Kidney (tissue), 14 donors: Measurements from ENCODE around the gene GBP5. TPM values are rescaled to one million over a fixed set of nuclear protein-coding genes. Genes with fewer than 3 reads are reported as not detected.

Experiments
- DNase-seq, 5 donors: peaks; one replicate each; pipeline ENCODE4 v3.0.0-alpha.2; 2013 to 2020
- FAIRE-seq: peaks from 2 replicates; lab custom pipeline; 2012; peaks lifted over from hg19 to GRCh38; lab: Jason Lieb, UNC
- H3K27ac ChIP-seq, 2 donors: one replicate each; pipeline ENCODE4 v1.7.0; 2013; ENCODE audit warnings: low read depth in 2 of 2, low read length in 2 of 2, inconsistent platforms in 1 of 2
- H3K27me3 ChIP-seq: one replicate; pipeline ENCODE4 v1.7.1; 2013; ENCODE audit warnings: low read length, inconsistent platforms; ENCODE audit not compliant: control insufficient read depth, insufficient read depth
- H3K36me3 ChIP-seq, 3 donors: one replicate each; pipeline versions ENCODE4 v1.7.0 to v1.7.1; 2013; ENCODE audit warnings: low read length in 3 of 3, control low read depth in 1 of 3, inconsistent platforms in 1 of 3; ENCODE audit not compliant: insufficient read depth in 3 of 3, control insufficient read depth in 2 of 3
- H3K4me1 ChIP-seq, 3 donors: one replicate each; pipeline versions ENCODE4 v1.7.0 to v1.7.1; 2013; ENCODE audit warnings: low read length in 3 of 3, inconsistent platforms in 1 of 3, low read depth in 1 of 3; ENCODE audit not compliant: control insufficient read depth in 2 of 3, insufficient read depth in 2 of 3
- H3K4me3 ChIP-seq, 3 donors: one replicate each; pipeline versions ENCODE4 v1.7.0 to v1.8.1; 2013; ENCODE audit warnings: low read length in 3 of 3, control low read depth in 1 of 3, inconsistent platforms in 1 of 3
- H3K9ac ChIP-seq, 3 donors: one replicate each; pipeline versions ENCODE4 v1.7.0 to v1.7.1; 2013; ENCODE audit warnings: low read length in 3 of 3, control low read depth in 1 of 3, inconsistent platforms in 1 of 3
- H3K9me3 ChIP-seq, 3 donors: one replicate each; pipeline versions ENCODE4 v1.7.0 to v1.7.1; 2013; ENCODE audit warnings: low read length in 3 of 3, control low read depth in 1 of 3, inconsistent platforms in 1 of 3; ENCODE audit not compliant: control insufficient read depth in 2 of 3, insufficient read depth in 1 of 3
- intact Hi-C: fragments of 100-400 bp; cut with DNase I; formaldehyde crosslinking; loops from one replicate; pipeline ENCODE4 v1.11.1; 2022
- polyA plus RNA-seq: library from polyadenylated mRNA; stranded (reverse); fragments of 350-450 nt; fragmentation: Illumina TruSeq; extraction: RNeasy Lipid Tissue Mini Kit (QIAGEN cat#74804); gene quantifications from one replicate; pipeline ENCODE4 v1.2.3, GENCODE V29; 2014; ENCODE audit warnings: low read depth, low replicate concordance; ENCODE audit not compliant: insufficient read depth
- total RNA-seq: library from RNA; stranded (reverse); fragmentation: NEBNext Ultra II Directional; extraction: Animal tissue kit (Norgen Biotek cat#: 25700); gene quantifications from one replicate; pipeline ENCODE4 v1.2.1, GENCODE V29; 2021
- TF ChIP-seq, protein P1 (sequence below): IDR thresholded peaks from 3 replicates; pipeline ENCODE4 v1.5.1; 2012; ENCODE audit warnings: mild to moderate bottlenecking, moderate library complexity, borderline replicate concordance; ENCODE audit not compliant: insufficient read depth; ENCODE audit errors: extremely low read depth
- donor health status: control.
- donor health status: control.
- donor health status: control.
- donor health status: control.
- donor health status: control.
- donor health status: DM: yes; HTN: yes; CAD: no.
- donor health status: Normal renal cell carcinoma (clear cell type).

Gene GBP5
- total and polyA plus RNA-seq, 2 donors from 2014 or later, result 0.52 to 7.3 TPM

DNA sequence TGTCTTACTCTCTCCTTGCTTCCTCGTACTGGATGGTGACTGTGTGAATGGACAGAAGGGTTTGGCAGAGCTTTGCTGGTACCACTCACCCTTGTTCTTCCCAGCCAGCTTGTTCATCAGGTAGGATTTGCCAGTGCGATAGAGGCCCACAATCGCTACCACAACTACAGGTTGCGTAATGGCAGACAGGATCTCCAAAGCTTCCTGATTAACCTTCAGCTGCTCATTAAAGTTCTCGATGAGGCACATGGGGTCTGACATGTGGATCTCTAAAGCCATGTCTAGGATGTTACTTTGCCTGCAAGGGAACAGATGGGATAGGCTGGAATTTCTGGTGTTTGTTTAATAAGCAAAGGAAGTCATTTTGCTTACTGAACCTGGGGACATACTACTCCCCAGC is 3.4 kb downstream of the GBP5 start:
- H3K27ac ChIP-seq, result no peak overlapping the region
- no peak overlapping the region for H3K4me3 ChIP-seq
- no peak overlapping the region for H3K9ac ChIP-seq
- no peaks in the 10 kb centered on the region for H3K27me3 ChIP-seq
- H3K9me3 ChIP-seq, result no peaks in the 10 kb centered on the region
- no peaks in the 10 kb centered on the region for H3K36me3 ChIP-seq
- intact Hi-C loops, result loop anchor here (10.0 kb wide), 1 partner anchor 64 kb away; no protein-coding TSS in a partner anchor
- H3K4me1 ChIP-seq, result no peaks in the 10 kb centered on the region
- FAIRE-seq (no peak), DNase-seq (no peak)
- TF ChIP-seq, protein P1, sequence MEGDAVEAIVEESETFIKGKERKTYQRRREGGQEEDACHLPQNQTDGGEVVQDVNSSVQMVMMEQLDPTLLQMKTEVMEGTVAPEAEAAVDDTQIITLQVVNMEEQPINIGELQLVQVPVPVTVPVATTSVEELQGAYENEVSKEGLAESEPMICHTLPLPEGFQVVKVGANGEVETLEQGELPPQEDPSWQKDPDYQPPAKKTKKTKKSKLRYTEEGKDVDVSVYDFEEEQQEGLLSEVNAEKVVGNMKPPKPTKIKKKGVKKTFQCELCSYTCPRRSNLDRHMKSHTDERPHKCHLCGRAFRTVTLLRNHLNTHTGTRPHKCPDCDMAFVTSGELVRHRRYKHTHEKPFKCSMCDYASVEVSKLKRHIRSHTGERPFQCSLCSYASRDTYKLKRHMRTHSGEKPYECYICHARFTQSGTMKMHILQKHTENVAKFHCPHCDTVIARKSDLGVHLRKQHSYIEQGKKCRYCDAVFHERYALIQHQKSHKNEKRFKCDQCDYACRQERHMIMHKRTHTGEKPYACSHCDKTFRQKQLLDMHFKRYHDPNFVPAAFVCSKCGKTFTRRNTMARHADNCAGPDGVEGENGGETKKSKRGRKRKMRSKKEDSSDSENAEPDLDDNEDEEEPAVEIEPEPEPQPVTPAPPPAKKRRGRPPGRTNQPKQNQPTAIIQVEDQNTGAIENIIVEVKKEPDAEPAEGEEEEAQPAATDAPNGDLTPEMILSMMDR, result no peak

DNA sequence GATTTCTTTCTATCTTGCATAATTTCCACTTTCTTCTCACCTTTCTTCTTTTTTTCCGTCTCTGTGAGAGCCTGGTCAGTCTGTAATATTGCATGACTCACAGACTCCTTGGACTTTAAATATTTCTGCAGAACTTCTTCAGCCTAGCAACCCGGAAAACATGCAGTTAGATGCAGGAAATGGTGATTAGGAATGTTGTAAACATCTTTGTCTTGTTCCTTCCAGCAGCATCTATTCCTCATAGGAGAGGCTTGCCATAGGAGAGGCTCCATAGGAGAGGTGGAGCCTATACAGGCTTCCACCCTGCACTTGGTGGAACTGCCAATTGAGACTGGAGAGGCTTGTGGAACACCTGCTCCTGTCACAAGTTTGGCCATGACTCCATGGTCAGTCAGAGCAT is 10.0 kb downstream of the GBP5 start:
- no peak overlapping the region for H3K4me3 ChIP-seq
- H3K9ac ChIP-seq, result no peak overlapping the region
- TF ChIP-seq, protein P1, result no peak
- no peak for FAIRE-seq
- intact Hi-C loops, result loop anchor here (10.0 kb wide), 1 partner anchor 58 kb away; no protein-coding TSS in a partner anchor
- DNase-seq, result peak in 1 of 5 donors; percentile 16
- peaks cover 0 to 4% (median 2%) of the 10 kb centered on the region in 3 donors for H3K4me1 ChIP-seq
- no peaks in the 10 kb centered on the region for H3K27me3 ChIP-seq
- H3K9me3 ChIP-seq, result no peaks in the 10 kb centered on the region
- no peaks in the 10 kb centered on the region for H3K36me3 ChIP-seq
- no peak overlapping the region for H3K27ac ChIP-seq

DNA sequence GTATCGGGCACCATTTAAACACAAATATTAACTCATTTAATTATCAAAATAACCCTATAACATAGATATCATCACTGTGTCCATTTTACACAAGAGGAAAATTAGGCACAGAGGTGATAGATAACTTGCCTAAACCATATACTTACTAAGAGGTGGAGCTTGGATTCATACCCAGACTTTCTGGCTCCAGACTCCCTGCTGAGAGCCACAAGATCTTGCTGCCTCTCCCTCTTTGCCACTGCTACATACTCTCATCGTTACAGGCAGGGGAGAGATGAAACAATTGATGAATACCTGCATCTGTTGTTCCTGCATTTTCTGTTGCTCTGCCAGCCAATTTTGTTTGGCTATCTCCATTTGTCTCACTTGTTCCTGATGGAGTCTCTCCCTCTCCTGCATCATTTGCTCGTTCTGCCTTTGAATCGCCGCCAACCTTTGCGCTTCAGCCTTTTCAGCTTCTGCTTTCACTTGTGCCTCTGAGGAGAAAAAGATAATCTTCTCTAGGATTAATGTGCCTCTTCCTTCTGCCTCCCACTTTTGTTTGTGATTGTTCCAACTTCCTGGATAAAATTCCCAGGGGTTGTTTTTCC is 10.6 kb downstream of the GBP5 start:
- no peak overlapping the region for H3K27ac ChIP-seq
- peaks cover 0 to 4% (median 2%) of the 10 kb centered on the region in 3 donors for H3K4me1 ChIP-seq
- H3K4me3 ChIP-seq, result peak overlapping the region in 1 of 3 donors; percentile 10
- FAIRE-seq (no peak), DNase-seq (peak in 1 of 5 donors; percentile 17)
- TF ChIP-seq, protein P1, result no peak
- H3K36me3 ChIP-seq, result no peaks in the 10 kb centered on the region
- H3K27me3 ChIP-seq, result no peaks in the 10 kb centered on the region
- no peaks in the 10 kb centered on the region for H3K9me3 ChIP-seq
- H3K9ac ChIP-seq, result no peak overlapping the region
- intact Hi-C loops, result loop anchor here (10.0 kb wide), 1 partner anchor 57 kb away; no protein-coding TSS in a partner anchor
